C4-2B (cell line): ENCODE results near the gene STAM.

ENCODE experiments used
- ZFX ChIP-seq: fragments of 450-650 bp; IDR thresholded peaks from 2 replicates; pipeline ENCODE4 v1.6.1; 2017
- TF ChIP-seq, protein P1 (sequence below): fragments of 450-650 bp; conservative IDR thresholded peaks from 2 replicates; pipeline ENCODE4 v1.5.1; 2017; ENCODE audit warnings: mild to moderate bottlenecking

DNA sequence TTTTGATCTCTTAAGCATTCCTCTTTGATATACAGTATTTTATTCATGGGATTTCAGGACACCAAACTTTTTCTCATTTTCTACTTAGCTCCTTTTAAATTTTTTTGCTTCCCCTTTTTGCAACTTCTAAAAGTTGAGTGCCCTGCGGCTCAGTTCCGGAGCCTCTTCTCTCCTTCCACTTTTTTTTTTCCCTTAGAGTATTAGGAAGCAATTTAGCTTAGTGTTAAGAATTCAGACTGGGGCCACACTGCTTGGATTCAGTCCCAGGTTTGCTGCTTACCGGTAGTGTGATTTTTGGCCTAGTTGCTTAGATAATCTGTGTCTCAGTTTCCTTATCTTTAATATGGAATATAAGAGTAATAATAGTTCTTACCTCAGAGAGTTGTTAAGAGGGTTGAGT is 3.4 kb downstream of the STAM start:
- TF ChIP-seq, protein P1, sequence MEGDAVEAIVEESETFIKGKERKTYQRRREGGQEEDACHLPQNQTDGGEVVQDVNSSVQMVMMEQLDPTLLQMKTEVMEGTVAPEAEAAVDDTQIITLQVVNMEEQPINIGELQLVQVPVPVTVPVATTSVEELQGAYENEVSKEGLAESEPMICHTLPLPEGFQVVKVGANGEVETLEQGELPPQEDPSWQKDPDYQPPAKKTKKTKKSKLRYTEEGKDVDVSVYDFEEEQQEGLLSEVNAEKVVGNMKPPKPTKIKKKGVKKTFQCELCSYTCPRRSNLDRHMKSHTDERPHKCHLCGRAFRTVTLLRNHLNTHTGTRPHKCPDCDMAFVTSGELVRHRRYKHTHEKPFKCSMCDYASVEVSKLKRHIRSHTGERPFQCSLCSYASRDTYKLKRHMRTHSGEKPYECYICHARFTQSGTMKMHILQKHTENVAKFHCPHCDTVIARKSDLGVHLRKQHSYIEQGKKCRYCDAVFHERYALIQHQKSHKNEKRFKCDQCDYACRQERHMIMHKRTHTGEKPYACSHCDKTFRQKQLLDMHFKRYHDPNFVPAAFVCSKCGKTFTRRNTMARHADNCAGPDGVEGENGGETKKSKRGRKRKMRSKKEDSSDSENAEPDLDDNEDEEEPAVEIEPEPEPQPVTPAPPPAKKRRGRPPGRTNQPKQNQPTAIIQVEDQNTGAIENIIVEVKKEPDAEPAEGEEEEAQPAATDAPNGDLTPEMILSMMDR = no peak
- no peak for TF ChIP-seq ZFX
